ENCODE results near the gene CYTH1. TPM values are rescaled to one million over a fixed set of nuclear protein-coding genes. Genes with fewer than 3 reads are reported as not detected.
A peak's percentile ranks its signal among the peaks of the same experiment; 100 is the strongest.

Gene CYTH1
- total RNA-seq, 1 experiment from 2014 or later = 34.3 TPM

GRCh38 chr17:78736526-78737079 lies 45.5 kb downstream of the CYTH1 start:
- peak; percentile 100 for ATAC-seq
- TF ChIP-seq ELF1 (IDR thresholded peaks at IDR 0.05; ENCODE audit: borderline replicate concordance, low read depth) (peak; percentile 65), CBX3 (IDR thresholded peaks at IDR 0.05; ENCODE audit: low read depth) (0 out of 2 replicates have a peak, but pooled peaks have one; percentile 60), SP1 (IDR thresholded peaks at IDR 0.05; ENCODE audit: low read depth) (peak; percentile 81), SIN3A (IDR thresholded peaks at IDR 0.05; ENCODE audit: low read depth) (peak; percentile 69), POLR2A (IDR thresholded peaks at IDR 0.05; ENCODE audit: borderline replicate concordance, extremely low read depth, insufficient read depth, insufficient read length) (no peak), TCF7L2 (IDR thresholded peaks at IDR 0.05; ENCODE audit: borderline replicate concordance, extremely low read depth, insufficient read depth, insufficient read length) (peak; percentile 55), SRF (IDR thresholded peaks at IDR 0.05; ENCODE audit: low read depth) (0 out of 2 replicates have a peak, but pooled peaks have one; percentile 10), MAX (IDR thresholded peaks at IDR 0.05) (peak; percentile 37; the same call in 1 of the 2 replicates), REST (IDR thresholded peaks at IDR 0.05; ENCODE audit: low read depth) (no peak), YY1 (IDR thresholded peaks at IDR 0.05; ENCODE audit: extremely low read depth, insufficient replicate concordance, low read depth, low read length) (peak; percentile 48), POLR2AphosphoS5 (IDR thresholded peaks at IDR 0.05; ENCODE audit: low read depth, low read length) (peak; percentile 66), CTCF (IDR thresholded peaks at IDR 0.05 in 2 of 3, conservative IDR thresholded peaks at IDR 0.05 in 1 of 3; ENCODE audit: borderline replicate concordance in 1 of 3, insufficient read depth in 1 of 3, low read depth in 2 of 3, low read length in 2 of 3) (peak in 2 of 3 experiments; percentile 29 to 32; a peak in 2 of 6 replicates), EGR1 (IDR thresholded peaks at IDR 0.05; ENCODE audit: low read depth) (no peak)
- intact Hi-C loops (cut with micrococcal nuclease) = no loop called here
- Histone ChIP-seq H3K4me1 (ENCODE audit: control insufficient read depth in 1 of 2, insufficient read depth in 2 of 2, low read length in 2 of 2) (peaks cover 19 to 28% of the 10 kb centered on the region in 2 experiments), H3K9ac (ENCODE audit: low read length) (peak overlapping the region; percentile 64), H3K36me3 (ENCODE audit: control insufficient read depth in 1 of 2, insufficient read depth in 2 of 2, low read length in 2 of 2) (no peaks in the 10 kb centered on the region), H4K20me1 (ENCODE audit: insufficient read depth) (no peaks in the 10 kb centered on the region), H3K27me3 (ENCODE audit: insufficient read depth, low read length) (no peaks in the 10 kb centered on the region), H2AFZ (ENCODE audit: low read depth, low read length, poor library complexity, severe bottlenecking) (no peak overlapping the region), H3K27ac (ENCODE audit: low read depth, low read length) (peak overlapping the region; percentile 22), H3K4me2 (ENCODE audit: low read length) (peak overlapping the region; percentile 78), H3K9me3 (ENCODE audit: control insufficient read depth in 1 of 2, insufficient read depth in 1 of 2, low read depth in 1 of 2, low read length in 2 of 2) (no peaks in the 10 kb centered on the region), H3K4me3 (replicated peaks in 1 of 2; ENCODE audit: low read depth in 1 of 2, low read length in 2 of 2) (peak overlapping the region; percentile 67 to 76), H3K79me2 (ENCODE audit: insufficient read depth, low read length) (peaks cover 33% of the 10 kb centered on the region), H3K9me2 (ENCODE audit: insufficient read depth) (no peaks in the 10 kb centered on the region)
- no TSS peak for BruUV-seq (replicated peaks)
- RAD21 ChIA-PET (ENCODE audit: low non-redundant PET in 1 of 2, low total read pairs in 2 of 2, uncharacterized antibody in 2 of 2, unreplicated experiment in 2 of 2) = interaction anchor here in 1 of 2 experiments (0.6 kb wide), 1 partner anchor 227 kb away, joined by 3 read pairs; no protein-coding TSS in a partner anchor
- POLR2A ChIA-PET = interaction anchor here (0.8 to 1.8 kb wide), 9 partner anchors 8 to 33 kb away, joined by 3 to 8 read pairs (median 4); no protein-coding TSS in a partner anchor
- DNase-seq (ENCODE audit: low read depth, low spot score) = peak; percentile 90
- CTCF ChIA-PET = interaction anchor here (0.7 to 2.4 kb wide), 6 partner anchors 10 to 239 kb away, joined by 3 to 15 read pairs (median 3); no protein-coding TSS in a partner anchor

Measured in HCT116 (cell line).